Psoas muscle (tissue), 8 donors: Measurements from ENCODE around the gene PRMT7. TPM values are rescaled to one million over a fixed set of nuclear protein-coding genes. Genes with fewer than 3 reads are reported as not detected.

Experiments
- ATAC-seq, 4 donors: fragments of 200-7000 bp; cut with Tn5 transposase; one replicate each; pipeline ENCODE4 v1.9.1; 2020; ENCODE audit warnings: moderate library complexity in 3 of 4, mild to moderate bottlenecking in 2 of 4
- DNase-seq, 2 donors: peaks; one replicate each; pipeline ENCODE4 v3.0.0-alpha.2; 2020
- H3K27ac ChIP-seq: fragments of 200-600 bp; one replicate; pipeline ENCODE4 v1.8.0; 2022
- H3K27me3 ChIP-seq, 3 donors: fragments of 200-600 bp in 1 of 3; one replicate each; pipeline versions ENCODE4 v1.6.1 to v1.8.0; 2013 to 2022; ENCODE audit warnings: low read length in 2 of 3, mild to moderate bottlenecking in 2 of 3, moderate library complexity in 1 of 3; ENCODE audit not compliant: insufficient read depth in 3 of 3
- H3K36me3 ChIP-seq, 2 donors: fragments of 200-600 bp in 1 of 2; one replicate each; pipeline versions ENCODE4 v1.6.1 to v1.8.0; 2013 to 2022; ENCODE audit warnings: low read depth in 1 of 2, mild to moderate bottlenecking in 1 of 2, moderate library complexity in 1 of 2; ENCODE audit not compliant: insufficient read depth in 1 of 2
- H3K4me1 ChIP-seq: fragments of 200-600 bp; one replicate; pipeline ENCODE4 v1.8.0; 2022
- H3K4me3 ChIP-seq: fragments of 200-600 bp; one replicate; pipeline ENCODE4 v1.8.0; 2022; ENCODE audit warnings: mild to moderate bottlenecking
- H3K9me3 ChIP-seq: fragments of 200-600 bp; one replicate; pipeline ENCODE4 v1.8.0; 2022
- WGBS, 3 donors: extraction: QIAGEN DNeasy Blood & Tissue Kit; methylation state at CpG; one replicate each; pipeline versions ENCODE4 v1.1.6 to v1.1.7; 2013; 5-methylcytosine and 5-hydroxymethylcytosine counted together
- intact Hi-C, 2 donors: fragments of 100-400 bp; cut with DNase I; formaldehyde crosslinking; loops; one replicate each; pipeline versions ENCODE4 v1.11.0 to v1.14.2; 2022
- polyA plus RNA-seq, 3 donors: library from polyadenylated mRNA; stranded (reverse); fragments of 200-250 nt; gene quantifications; one replicate each; pipeline ENCODE4 v1.2.3, GENCODE V29; 2013
- total RNA-seq, 4 donors: library from RNA; stranded (reverse); fragmentation: NEBNext Ultra II Directional in 2 of 4; extraction: Animal tissue kit (Norgen Biotek cat#: 25700) in 2 of 4; gene quantifications; one replicate each; pipeline versions ENCODE4 v1.2.1 to v1.2.4, GENCODE V29; 2021 to 2023
- TF ChIP-seq, protein P1 (sequence below): fragments of 200-600 bp; IDR thresholded peaks from one replicate; pipeline ENCODE4 v1.8.0; 2022; ENCODE audit warnings: antibody characterized with exemption
- donor health status: healthy with polysubstance abuse.
- donor health status: DM: no; HTN: no; CAD: no; lungs with moderate emphysema.
- donor health status: Bipolar disorder and iron deficiency.
- donor health status: healthy.
- donor health status: DM: yes; HTN: yes; CAD: no.
- donor health status: DM: no; HTN: no; CAD: no.
- donor health status: DM: no; HTN: no; CAD: no.
- donor health status: DM: yes; HTN: yes; CAD: no.

PRMT7 gene
- total and polyA plus RNA-seq, 7 donors = 18.9 to 45.1 (median 26.0) TPM

DNA sequence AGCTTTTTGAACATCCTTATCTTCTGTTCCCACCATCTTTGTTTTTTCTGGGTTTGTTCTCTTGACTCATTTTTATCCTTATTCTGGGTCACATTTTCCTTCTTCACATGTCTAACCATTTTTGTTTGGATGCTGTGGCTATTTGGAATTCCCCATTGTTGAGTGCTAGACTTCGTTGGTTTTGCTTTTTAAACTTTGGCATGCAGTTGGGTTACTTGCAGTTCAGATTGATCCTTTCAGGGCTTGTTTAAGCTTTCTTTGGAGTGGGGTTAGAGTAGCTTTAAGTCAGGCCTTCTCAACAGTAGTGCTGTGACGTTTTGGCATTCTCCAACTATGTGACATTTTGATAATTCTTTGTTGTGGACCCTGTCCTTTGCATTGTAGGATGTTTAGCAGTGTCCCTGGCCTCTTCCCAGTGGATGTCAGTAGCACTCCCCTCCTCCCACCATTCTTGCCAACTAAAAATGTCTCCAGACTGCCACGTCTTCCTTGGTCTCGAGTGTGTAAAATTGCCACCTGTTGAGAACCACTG lies 21.1 kb downstream of the PRMT7 start:
- no peak for DNase-seq
- Histone ChIP-seq H3K36me3 (peaks cover 0 to 56% of the 10 kb centered on the region in 2 donors), H3K4me1 (peaks cover 28% of the 10 kb centered on the region), H3K27ac (peak overlapping the region; percentile 56), H3K9me3 (no peaks in the 10 kb centered on the region), H3K27me3 (no peaks in the 10 kb centered on the region), H3K4me3 (no peak overlapping the region)
- intact Hi-C loops = no loop called here
- no peak for ATAC-seq
- WGBS, 3 donors = 18 to 37% (median 19%) methylated on average over 4 of the region's 4 CpGs
- TF ChIP-seq, protein P1, sequence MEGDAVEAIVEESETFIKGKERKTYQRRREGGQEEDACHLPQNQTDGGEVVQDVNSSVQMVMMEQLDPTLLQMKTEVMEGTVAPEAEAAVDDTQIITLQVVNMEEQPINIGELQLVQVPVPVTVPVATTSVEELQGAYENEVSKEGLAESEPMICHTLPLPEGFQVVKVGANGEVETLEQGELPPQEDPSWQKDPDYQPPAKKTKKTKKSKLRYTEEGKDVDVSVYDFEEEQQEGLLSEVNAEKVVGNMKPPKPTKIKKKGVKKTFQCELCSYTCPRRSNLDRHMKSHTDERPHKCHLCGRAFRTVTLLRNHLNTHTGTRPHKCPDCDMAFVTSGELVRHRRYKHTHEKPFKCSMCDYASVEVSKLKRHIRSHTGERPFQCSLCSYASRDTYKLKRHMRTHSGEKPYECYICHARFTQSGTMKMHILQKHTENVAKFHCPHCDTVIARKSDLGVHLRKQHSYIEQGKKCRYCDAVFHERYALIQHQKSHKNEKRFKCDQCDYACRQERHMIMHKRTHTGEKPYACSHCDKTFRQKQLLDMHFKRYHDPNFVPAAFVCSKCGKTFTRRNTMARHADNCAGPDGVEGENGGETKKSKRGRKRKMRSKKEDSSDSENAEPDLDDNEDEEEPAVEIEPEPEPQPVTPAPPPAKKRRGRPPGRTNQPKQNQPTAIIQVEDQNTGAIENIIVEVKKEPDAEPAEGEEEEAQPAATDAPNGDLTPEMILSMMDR = no peak

GRCh38 chr16:68332411-68333121 lies 21.7 kb downstream of the PRMT7 start:
- H3K27ac ChIP-seq = peak overlapping the region; percentile 56
- H3K36me3 ChIP-seq = peaks cover 0 to 57% of the 10 kb centered on the region in 2 donors
- no peak overlapping the region for H3K4me3 ChIP-seq
- no peaks in the 10 kb centered on the region for H3K27me3 ChIP-seq
- TF ChIP-seq, protein P1 = no peak
- WGBS, 3 donors = 50 to 62% (median 51%) methylated on average over 7 of the region's 7 CpGs
- peaks cover 28% of the 10 kb centered on the region for H3K4me1 ChIP-seq
- intact Hi-C loops = no loop called here
- ATAC-seq (peak in 1 of 4 donors; percentile 3), DNase-seq (peak in 1 of 2 donors; percentile 19)
- no peaks in the 10 kb centered on the region for H3K9me3 ChIP-seq

DNA sequence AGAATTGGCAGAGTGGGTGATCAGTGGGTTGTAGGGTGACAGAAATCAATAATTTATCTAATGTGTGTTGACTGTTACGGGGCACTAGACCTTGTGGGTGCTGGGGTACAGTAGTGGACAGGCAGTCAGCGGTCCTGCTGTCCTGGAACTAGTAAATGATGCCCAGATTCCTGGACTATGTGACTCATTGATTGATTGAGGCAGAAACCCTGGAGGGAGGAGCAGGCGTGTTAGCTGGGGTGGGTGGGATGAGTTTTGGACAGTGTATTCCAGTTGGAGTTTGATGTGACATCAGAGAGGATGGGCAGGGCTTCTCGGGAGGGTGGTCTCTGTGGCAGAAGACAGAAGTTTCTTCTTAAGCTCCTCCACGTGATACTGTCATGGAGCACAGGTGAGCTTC lies 24.4 kb downstream of the PRMT7 start:
- ATAC-seq = peak in 3 of 4 donors; percentile 24 to 37 (median 28)
- Histone ChIP-seq H3K36me3 (peaks cover 8 to 70% of the 10 kb centered on the region in 2 donors), H3K27me3 (no peaks in the 10 kb centered on the region), H3K4me1 (peaks cover 28% of the 10 kb centered on the region), H3K4me3 (no peak overlapping the region), H3K27ac (no peak overlapping the region), H3K9me3 (no peaks in the 10 kb centered on the region)
- TF ChIP-seq, protein P1 = no peak
- WGBS, 3 donors = 88 to 90% (median 90%) methylated on average over 5 of the region's 5 CpGs
- DNase-seq = no peak
- intact Hi-C loops = no loop called here

- TF ChIP-seq, protein P1 = no peak
- DNase-seq = no peak
- ATAC-seq = no peak
- intact Hi-C loops = no loop called here
- H3K27ac ChIP-seq = no peak overlapping the region
- no peaks in the 10 kb centered on the region for H3K27me3 ChIP-seq
- WGBS, 3 donors = 89 to 97% (median 96%) methylated on average over 16 of the region's 16 CpGs
- peaks cover 35% of the 10 kb centered on the region for H3K4me1 ChIP-seq
- no peaks in the 10 kb centered on the region for H3K9me3 ChIP-seq
- H3K4me3 ChIP-seq = no peak overlapping the region
- peaks cover 8 to 69% of the 10 kb centered on the region in 2 donors for H3K36me3 ChIP-seq
These were observed 27.7 kb downstream of the PRMT7 start for GRCh38 chr16:68338326-68339119.
